Measurements from ENCODE around the gene SPEM3.

Gene SPEM3

DNA sequence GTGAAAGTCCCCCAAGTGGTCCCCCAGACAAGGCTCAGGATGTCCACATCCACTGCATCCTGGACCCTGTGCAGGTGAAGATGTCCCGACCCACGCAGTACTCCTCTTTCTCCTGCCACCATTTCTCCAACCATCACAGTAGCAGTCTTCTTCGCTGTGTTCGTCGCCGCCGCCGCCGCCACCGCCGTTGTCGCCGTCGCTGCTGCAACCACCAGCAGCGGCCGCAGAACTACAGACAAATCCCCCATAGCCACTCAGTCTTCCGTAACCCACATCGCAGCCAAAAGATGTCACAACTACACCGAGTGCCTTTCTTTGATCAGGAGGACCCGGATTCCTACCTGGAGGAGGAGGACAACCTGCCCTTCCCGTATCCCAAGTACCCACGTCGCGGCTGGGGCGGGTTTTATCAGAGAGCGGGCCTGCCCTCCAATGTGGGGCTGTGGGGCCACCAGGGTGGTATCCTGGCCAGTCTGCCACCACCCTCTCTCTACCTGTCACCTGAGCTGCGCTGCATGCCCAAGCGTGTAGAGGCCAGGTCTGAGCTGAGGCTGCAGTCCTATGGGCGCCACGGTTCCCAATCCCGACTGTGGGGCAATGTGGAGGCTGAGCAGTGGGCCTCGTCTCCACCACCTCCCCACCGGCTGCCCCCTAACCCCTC, 2.3 kb upstream of the SPEM3 start:
- Histone ChIP-seq H3K27ac (ENCODE audit: low read length) (no peak overlapping the region), H3K4me3 (ENCODE audit: low read depth in 1 of 2, low read length in 2 of 2) (no peak overlapping the region), H3K4me2 (ENCODE audit: insufficient read depth, low read length) (no peak overlapping the region), H3K36me3 (ENCODE audit: insufficient read depth, low read length) (no peaks in the 10 kb centered on the region), H3K27me3 (ENCODE audit: insufficient read depth, low read length, poor library complexity) (no peaks in the 10 kb centered on the region), H2AFZ (ENCODE audit: low read depth, low read length) (no peak overlapping the region), H3K9ac (ENCODE audit: low read depth, low read length) (no peak overlapping the region), H4K20me1 (ENCODE audit: insufficient read depth, low read length) (no peaks in the 10 kb centered on the region; the same call in 1 of the 2 replicates), H3K9me3 (ENCODE audit: insufficient read depth, low read length, severe bottlenecking) (no peaks in the 10 kb centered on the region), H3K79me2 (ENCODE audit: insufficient read depth, low read length) (no peaks in the 10 kb centered on the region), H3K4me1 (ENCODE audit: insufficient read depth, low read length) (no peaks in the 10 kb centered on the region)
- ATAC-seq (ENCODE audit: insufficient read depth, low read depth) (no peak), DNase-seq (no peak)
- no peak for TF ChIP-seq EZH2 (IDR thresholded peaks at IDR 0.05; ENCODE audit: borderline replicate concordance, low read depth, low read length, severe bottlenecking)
- TF ChIP-seq, protein P1, sequence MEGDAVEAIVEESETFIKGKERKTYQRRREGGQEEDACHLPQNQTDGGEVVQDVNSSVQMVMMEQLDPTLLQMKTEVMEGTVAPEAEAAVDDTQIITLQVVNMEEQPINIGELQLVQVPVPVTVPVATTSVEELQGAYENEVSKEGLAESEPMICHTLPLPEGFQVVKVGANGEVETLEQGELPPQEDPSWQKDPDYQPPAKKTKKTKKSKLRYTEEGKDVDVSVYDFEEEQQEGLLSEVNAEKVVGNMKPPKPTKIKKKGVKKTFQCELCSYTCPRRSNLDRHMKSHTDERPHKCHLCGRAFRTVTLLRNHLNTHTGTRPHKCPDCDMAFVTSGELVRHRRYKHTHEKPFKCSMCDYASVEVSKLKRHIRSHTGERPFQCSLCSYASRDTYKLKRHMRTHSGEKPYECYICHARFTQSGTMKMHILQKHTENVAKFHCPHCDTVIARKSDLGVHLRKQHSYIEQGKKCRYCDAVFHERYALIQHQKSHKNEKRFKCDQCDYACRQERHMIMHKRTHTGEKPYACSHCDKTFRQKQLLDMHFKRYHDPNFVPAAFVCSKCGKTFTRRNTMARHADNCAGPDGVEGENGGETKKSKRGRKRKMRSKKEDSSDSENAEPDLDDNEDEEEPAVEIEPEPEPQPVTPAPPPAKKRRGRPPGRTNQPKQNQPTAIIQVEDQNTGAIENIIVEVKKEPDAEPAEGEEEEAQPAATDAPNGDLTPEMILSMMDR (IDR thresholded peaks at IDR 0.05; ENCODE audit: borderline replicate concordance, extremely low read depth, low read length, poor library complexity, severe bottlenecking) = no peak

- H3K9me3 ChIP-seq (ENCODE audit: insufficient read depth, low read length, severe bottlenecking) = no peaks in the 10 kb centered on the region
- DNase-seq (no peak), ATAC-seq (ENCODE audit: insufficient read depth, low read depth) (no peak)
- no peak overlapping the region for H2AFZ ChIP-seq (ENCODE audit: low read depth, low read length)
- TF ChIP-seq, protein P1 (IDR thresholded peaks at IDR 0.05; ENCODE audit: borderline replicate concordance, extremely low read depth, low read length, poor library complexity, severe bottlenecking) = no peak
- no peak for TF ChIP-seq EZH2 (IDR thresholded peaks at IDR 0.05; ENCODE audit: borderline replicate concordance, low read depth, low read length, severe bottlenecking)
- no peaks in the 10 kb centered on the region for H3K4me1 ChIP-seq (ENCODE audit: insufficient read depth, low read length)
- H3K9ac ChIP-seq (ENCODE audit: low read depth, low read length) = no peak overlapping the region
- H3K4me2 ChIP-seq (ENCODE audit: insufficient read depth, low read length) = no peak overlapping the region
- no peak overlapping the region for H3K27ac ChIP-seq (ENCODE audit: low read length)
- H3K27me3 ChIP-seq (ENCODE audit: insufficient read depth, low read length, poor library complexity) = no peaks in the 10 kb centered on the region
- H3K36me3 ChIP-seq (ENCODE audit: insufficient read depth, low read length) = no peaks in the 10 kb centered on the region
- H4K20me1 ChIP-seq (ENCODE audit: insufficient read depth, low read length) = no peaks in the 10 kb centered on the region; the same call in 1 of the 2 replicates
- H3K4me3 ChIP-seq (ENCODE audit: low read depth in 1 of 2, low read length in 2 of 2) = no peak overlapping the region
- H3K79me2 ChIP-seq (ENCODE audit: insufficient read depth, low read length) = no peaks in the 10 kb centered on the region
These were observed 1.7 kb upstream of the SPEM3 start for GRCh38 chr17:7426896-7427489.

DNA sequence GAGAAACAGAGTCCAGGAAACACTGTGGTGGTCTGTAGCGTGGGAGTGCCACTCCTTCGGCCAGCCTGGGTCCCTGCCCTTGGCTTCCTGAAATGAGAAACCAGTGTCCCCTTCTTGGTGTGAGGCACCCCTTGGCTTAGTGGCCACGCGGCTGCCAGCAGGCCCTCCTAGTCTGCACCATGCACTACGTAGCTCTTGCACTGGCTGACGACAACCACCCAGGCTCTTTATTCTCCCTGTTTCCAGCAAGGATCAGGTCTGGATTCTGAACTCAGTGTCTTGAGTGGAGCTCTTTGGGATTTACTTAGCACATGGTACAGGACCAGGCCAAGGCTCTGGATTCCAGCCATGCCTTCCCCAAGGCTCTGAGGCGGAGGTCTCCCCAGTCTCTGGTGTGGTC, 1.1 kb upstream of the SPEM3 start:
- no peaks in the 10 kb centered on the region for H3K27me3 ChIP-seq (ENCODE audit: insufficient read depth, low read length, poor library complexity)
- H3K27ac ChIP-seq (ENCODE audit: low read length) = no peak overlapping the region
- DNase-seq (no peak), ATAC-seq (ENCODE audit: insufficient read depth, low read depth) (no peak)
- H3K9ac ChIP-seq (ENCODE audit: low read depth, low read length) = no peak overlapping the region
- H3K4me3 ChIP-seq (ENCODE audit: low read depth in 1 of 2, low read length in 2 of 2) = no peak overlapping the region
- no peaks in the 10 kb centered on the region; the same call in 1 of the 2 replicates for H4K20me1 ChIP-seq (ENCODE audit: insufficient read depth, low read length)
- TF ChIP-seq, protein P1 (IDR thresholded peaks at IDR 0.05; ENCODE audit: borderline replicate concordance, extremely low read depth, low read length, poor library complexity, severe bottlenecking) = no peak
- no peak for TF ChIP-seq EZH2 (IDR thresholded peaks at IDR 0.05; ENCODE audit: borderline replicate concordance, low read depth, low read length, severe bottlenecking)
- H3K36me3 ChIP-seq (ENCODE audit: insufficient read depth, low read length) = no peaks in the 10 kb centered on the region
- H3K4me2 ChIP-seq (ENCODE audit: insufficient read depth, low read length) = no peak overlapping the region
- no peak overlapping the region for H2AFZ ChIP-seq (ENCODE audit: low read depth, low read length)
- no peaks in the 10 kb centered on the region for H3K9me3 ChIP-seq (ENCODE audit: insufficient read depth, low read length, severe bottlenecking)
- H3K79me2 ChIP-seq (ENCODE audit: insufficient read depth, low read length) = no peaks in the 10 kb centered on the region
- no peaks in the 10 kb centered on the region for H3K4me1 ChIP-seq (ENCODE audit: insufficient read depth, low read length)

All from DND-41 (cell line).